Skeletal muscle satellite cell (primary cell): ENCODE results near the gene NME4. TPM values are rescaled to one million over a fixed set of nuclear protein-coding genes. Genes with fewer than 3 reads are reported as not detected.
"Not testable (repeated sequence)": the region's sequence is repeated elsewhere in the genome, so short reads cannot be mapped to it uniquely, and the experiment has no call there.

Experiments used
- H3K27me3 ChIP-seq: 2 replicates; pipeline ENCODE4 v1.7.0; 2013; ENCODE audit warnings: low read length; ENCODE audit not compliant: control insufficient read depth, insufficient read depth
- H3K36me3 ChIP-seq: 2 replicates; pipeline ENCODE4 v1.7.0; 2013; ENCODE audit warnings: mild to moderate bottlenecking, control low read depth, low read length; ENCODE audit not compliant: insufficient read depth
- H3K4me1 ChIP-seq: 2 replicates; pipeline ENCODE4 v1.7.0; 2013; ENCODE audit warnings: low read length; ENCODE audit not compliant: control insufficient read depth, insufficient read depth
- H3K4me2 ChIP-seq: 2 replicates; pipeline ENCODE4 v1.7.0; 2013; ENCODE audit warnings: mild to moderate bottlenecking, low read length
- H3K4me3 ChIP-seq: 2 replicates; pipeline ENCODE4 v1.7.0; 2013; ENCODE audit warnings: low read length
- H3K9ac ChIP-seq: 2 replicates; pipeline ENCODE4 v1.7.0; 2013; ENCODE audit warnings: mild to moderate bottlenecking, low read depth, low read length, moderate library complexity
- H3K9me3 ChIP-seq: replicated peaks from 2 replicates; pipeline ENCODE4 v1.7.0; 2013; ENCODE audit warnings: mild to moderate bottlenecking, control low read depth, low read length
- total RNA-seq: library from RNA; depleted of rRNA; stranded (reverse); fragments of >200 nt; gene quantifications from 2 replicates; pipeline ENCODE4 v1.2.3, GENCODE V29; 2012; rRNA removed

NME4 gene
- total RNA-seq, result 86.2 and 134 TPM in 2 replicates

- H3K9me3 ChIP-seq, result peaks cover 2% of the 10 kb centered on the region
- no peaks in the 10 kb centered on the region for H3K27me3 ChIP-seq
- H3K36me3 ChIP-seq, result peaks cover 10% of the 10 kb centered on the region
- peaks cover 22% of the 10 kb centered on the region for H3K4me1 ChIP-seq
- H3K9ac ChIP-seq, result peak within 1 kb of the TSS; percentile 83
- H3K4me3 ChIP-seq, result peak within 1 kb of the TSS; percentile 91
- H3K4me2 ChIP-seq, result peak within 1 kb of the TSS; percentile 90
Observed at GRCh38 chr16:397135-397661, at the start of gene NME4. Gene NME4, plus strand, starts transcription at chr16:397199. Its CDS starts 24 bp downstream, at chr16:397223.

GRCh38 chr16:347203-347602 is 49.8 kb upstream of the NME4 start:
- Histone ChIP-seq H3K4me2 (no peak overlapping the region), H3K9me3 (no peaks in the 10 kb centered on the region), H3K36me3 (peaks cover 36% of the 10 kb centered on the region), H3K27me3 (no peaks in the 10 kb centered on the region), H3K9ac (no peak overlapping the region), H3K4me1 (peaks cover 12% of the 10 kb centered on the region), H3K4me3 (no peak overlapping the region)

GRCh38 chr16:348495-348894 is 48.5 kb upstream of the NME4 start:
- H3K4me1 ChIP-seq, result peaks cover 12% of the 10 kb centered on the region
- H3K9me3 ChIP-seq, H3K27me3 ChIP-seq, H3K9ac ChIP-seq, H3K4me3 ChIP-seq, H3K4me2 ChIP-seq: not testable (repeated sequence)
- H3K36me3 ChIP-seq, result peaks cover 36% of the 10 kb centered on the region

GRCh38 chr16:349211-349610 is 47.8 kb upstream of the NME4 start:
- Histone ChIP-seq H3K9me3 (no peaks in the 10 kb centered on the region), H3K4me2 (no peak overlapping the region), H3K9ac (no peak overlapping the region), H3K4me1 (peaks cover 12% of the 10 kb centered on the region), H3K27me3 (no peaks in the 10 kb centered on the region), H3K36me3 (peaks cover 36% of the 10 kb centered on the region), H3K4me3 (no peak overlapping the region)

- Histone ChIP-seq H3K9me3 (no peaks in the 10 kb centered on the region), H3K36me3 (peaks cover 29% of the 10 kb centered on the region), H3K4me3 (no peak overlapping the region), H3K9ac (no peak overlapping the region), H3K4me1 (peaks cover 12% of the 10 kb centered on the region), H3K27me3 (no peaks in the 10 kb centered on the region), H3K4me2 (no peak overlapping the region)
Observed at GRCh38 chr16:350203-350602, 46.8 kb upstream of the NME4 start.

GRCh38 chr16:351804-352520 is 45.0 kb upstream of the NME4 start:
- H3K4me1 ChIP-seq, result peaks cover 7% of the 10 kb centered on the region
- peak overlapping the region; percentile 75 for H3K4me3 ChIP-seq
- peaks cover 16% of the 10 kb centered on the region for H3K36me3 ChIP-seq

GRCh38 chr16:352547-353403 is 44.2 kb upstream of the NME4 start, which contains the start of gene AXIN1:
Gene AXIN1, minus strand, starts transcription at chr16:352723. Its CDS starts 5,698 bp downstream, at chr16:347025.
- Histone ChIP-seq H3K9me3 (no peaks in the 10 kb centered on the region), H3K36me3 (peaks cover 13% of the 10 kb centered on the region), H3K4me1 (peaks cover 7% of the 10 kb centered on the region), H3K4me3 (peak within 1 kb of the TSS; percentile 75), H3K9ac (peak within 1 kb of the TSS; percentile 76), H3K27me3 (no peaks in the 10 kb centered on the region), H3K4me2 (peak within 1 kb of the TSS; percentile 90)

More at GRCh38 chr16:351804-352520, 45.0 kb upstream of the NME4 start:
- Histone ChIP-seq H3K9ac (peak overlapping the region; percentile 76), H3K27me3 (no peaks in the 10 kb centered on the region), H3K9me3 (no peaks in the 10 kb centered on the region), H3K4me2 (peak overlapping the region; percentile 90)

GRCh38 chr16:353404-354290 is 43.4 kb upstream of the NME4 start:
- Histone ChIP-seq H3K9ac (no peak overlapping the region), H3K4me3 (peak overlapping the region; percentile 63), H3K9me3 (no peaks in the 10 kb centered on the region), H3K36me3 (peaks cover 13% of the 10 kb centered on the region), H3K4me2 (peak overlapping the region; percentile 84), H3K4me1 (peaks cover 7% of the 10 kb centered on the region), H3K27me3 (no peaks in the 10 kb centered on the region)

- no peak overlapping the region for H3K4me2 ChIP-seq
- peaks cover 9% of the 10 kb centered on the region for H3K36me3 ChIP-seq
- H3K4me1 ChIP-seq, result peaks cover 7% of the 10 kb centered on the region
- no peak overlapping the region for H3K9ac ChIP-seq
- H3K27me3 ChIP-seq, result no peaks in the 10 kb centered on the region
- H3K9me3 ChIP-seq, result no peaks in the 10 kb centered on the region
- no peak overlapping the region for H3K4me3 ChIP-seq
Observed at GRCh38 chr16:354291-354881, 42.6 kb upstream of the NME4 start.

GRCh38 chr16:354971-355461 is 42.0 kb upstream of the NME4 start:
- no peaks in the 10 kb centered on the region for H3K9me3 ChIP-seq
- H3K4me3 ChIP-seq, result no peak overlapping the region
- peaks cover 7% of the 10 kb centered on the region for H3K4me1 ChIP-seq
- H3K4me2 ChIP-seq, result no peak overlapping the region
- no peaks in the 10 kb centered on the region for H3K27me3 ChIP-seq
- H3K36me3 ChIP-seq, result peaks cover 7% of the 10 kb centered on the region
- no peak overlapping the region for H3K9ac ChIP-seq
